ENCODE data around the gene CHST3.

- TF ChIP-seq CTCF (conservative IDR thresholded peaks at IDR 0.05; ENCODE audit: low read depth in 2 of 2) (no peak), EZH2 (IDR thresholded peaks at IDR 0.05; ENCODE audit: low read depth, unreplicated experiment) (no peak), POLR2AphosphoS5 (IDR thresholded peaks at IDR 0.05; ENCODE audit: low read depth) (no peak), JUNB (IDR thresholded peaks at IDR 0.05; ENCODE audit: unreplicated experiment) (no peak), ETS1 (IDR thresholded peaks at IDR 0.05) (no peak), CREB1 (CRISPR knock-in tag; IDR thresholded peaks at IDR 0.05; ENCODE audit: low read depth) (no peak), REST (IDR thresholded peaks at IDR 0.05; ENCODE audit: unreplicated experiment) (no peak), EZH2phosphoT487 (IDR thresholded peaks at IDR 0.05; ENCODE audit: unreplicated experiment) (no peak), ZNF462 (CRISPR knock-in tag; IDR thresholded peaks at IDR 0.05) (no peak), ZNF331 (CRISPR knock-in tag; IDR thresholded peaks at IDR 0.05; ENCODE audit: low read depth) (no peak)
Measured at GRCh38 chr10:71990706-71991269, 26.6 kb downstream of the CHST3 start.

Measured in GM23338 (cell line).